DND-41 (cell line): ENCODE results near the gene KMT2B.
"Not testable (repeated sequence)": the region's sequence is repeated elsewhere in the genome, so short reads cannot be mapped to it uniquely, and the experiment has no call there.

Experiments used
- ATAC-seq: fragments of 200-7000 bp; cut with Tn5 transposase; 3 replicates; pipeline ENCODE4 v1.9.1; 2021; ENCODE audit warnings: low read depth; ENCODE audit not compliant: insufficient read depth
- DNase-seq: peaks from one replicate; pipeline ENCODE4 v3.0.0-alpha.2; 2020
- H2AFZ ChIP-seq: 2 replicates; pipeline ENCODE4 v1.6.0; 2012; ENCODE audit warnings: low read depth, low read length
- H3K27ac ChIP-seq: 2 replicates; pipeline ENCODE4 v1.5.1; 2012; ENCODE audit warnings: low read length, inconsistent platforms
- H3K27me3 ChIP-seq: fragments of 200-600 bp; sonication (generic); 2 replicates; pipeline ENCODE4 v1.6.0; 2012; ENCODE audit warnings: low read length, mild to moderate bottlenecking, inconsistent platforms; ENCODE audit not compliant: insufficient read depth, poor library complexity
- H3K36me3 ChIP-seq: 2 replicates; pipeline ENCODE4 v1.5.1; 2012; ENCODE audit warnings: low read length, inconsistent platforms; ENCODE audit not compliant: insufficient read depth
- H3K4me1 ChIP-seq: 2 replicates; pipeline ENCODE4 v1.5.1; 2012; ENCODE audit warnings: mild to moderate bottlenecking, low read length; ENCODE audit not compliant: insufficient read depth
- H3K4me2 ChIP-seq: 2 replicates; pipeline ENCODE4 v1.6.0; 2012; ENCODE audit warnings: mild to moderate bottlenecking, moderate library complexity, low read length, inconsistent platforms; ENCODE audit not compliant: insufficient read depth
- H3K4me3 ChIP-seq, 2 experiments: fragments of 200-600 bp in 1 of 2; shearing (Covaris generic) in 1 of 2; 2 replicates each; pipeline ENCODE4 v1.5.1; 2012 to 2016; ENCODE audit warnings: inconsistent platforms in 2 of 2, low read length in 2 of 2, mild to moderate bottlenecking in 2 of 2, low read depth in 1 of 2, moderate library complexity in 1 of 2
- H3K79me2 ChIP-seq: 2 replicates; pipeline ENCODE4 v1.6.0; 2012; ENCODE audit warnings: low read length, inconsistent platforms; ENCODE audit not compliant: insufficient read depth
- H3K9ac ChIP-seq: 2 replicates; pipeline ENCODE4 v1.6.0; 2012; ENCODE audit warnings: low read depth, mild to moderate bottlenecking, inconsistent platforms, low read length, moderate library complexity
- H3K9me3 ChIP-seq: 2 replicates; pipeline ENCODE4 v1.5.1; 2012; ENCODE audit warnings: low read length, moderate library complexity, mild to moderate bottlenecking, inconsistent platforms; ENCODE audit not compliant: insufficient read depth, severe bottlenecking
- H4K20me1 ChIP-seq: 2 replicates; pipeline ENCODE4 v1.6.0; 2012; ENCODE audit warnings: low read length; ENCODE audit not compliant: insufficient read depth
- CTCF ChIP-seq: IDR thresholded peaks from 2 replicates; pipeline ENCODE4 v1.5.1; 2012; ENCODE audit warnings: borderline replicate concordance, low read length, moderate library complexity, mild to moderate bottlenecking; ENCODE audit not compliant: poor library complexity, severe bottlenecking; ENCODE audit errors: extremely low read depth
- EZH2 ChIP-seq: IDR thresholded peaks from 3 replicates; pipeline ENCODE4 v1.6.1; 2012; ENCODE audit warnings: borderline replicate concordance, low read depth, mild to moderate bottlenecking, moderate library complexity, low read length, inconsistent platforms; ENCODE audit not compliant: severe bottlenecking

The KMT2B gene

GRCh38 chr19:35768082-35768421 lies 50.2 kb downstream of the KMT2B start:
- Histone ChIP-seq H3K9ac (no peak overlapping the region), H3K9me3 (no peaks in the 10 kb centered on the region), H3K36me3 (peaks cover 51% of the 10 kb centered on the region), H3K4me3 (no peak overlapping the region), H2AFZ (no peak overlapping the region), H3K27ac (no peak overlapping the region), H4K20me1 (peaks cover 13% of the 10 kb centered on the region), H3K4me1 (no peaks in the 10 kb centered on the region), H3K4me2 (no peak overlapping the region), H3K27me3 (no peaks in the 10 kb centered on the region), H3K79me2 (no peaks in the 10 kb centered on the region)
- DNase-seq = no peak
- no peak for ATAC-seq
- TF ChIP-seq CTCF = no peak
- no peak for TF ChIP-seq EZH2

- H3K9me3 ChIP-seq, H3K9ac ChIP-seq, ATAC-seq, H3K4me2 ChIP-seq, H2AFZ ChIP-seq, H3K4me3 ChIP-seq, H3K27me3 ChIP-seq, DNase-seq, H3K27ac ChIP-seq: not testable (repeated sequence)
- Histone ChIP-seq H3K4me1 (peaks cover 21% of the 10 kb centered on the region), H3K36me3 (peaks cover 21% of the 10 kb centered on the region), H4K20me1 (peaks cover 18% of the 10 kb centered on the region), H3K79me2 (peaks cover 18% of the 10 kb centered on the region)
Measured at GRCh38 chr19:35772362-35772761, 54.6 kb downstream of the KMT2B start.

GRCh38 chr19:35773020-35773806 lies 55.4 kb downstream of the KMT2B start:
- no peak for DNase-seq
- ATAC-seq = no peak
- TF ChIP-seq CTCF = no peak
- no peak for TF ChIP-seq EZH2
- Histone ChIP-seq H3K27ac (no peak overlapping the region), H3K79me2 (peaks cover 26% of the 10 kb centered on the region), H2AFZ (no peak overlapping the region), H3K4me2 (no peak overlapping the region), H3K9ac (no peak overlapping the region), H3K27me3 (no peaks in the 10 kb centered on the region), H3K4me3 (no peak overlapping the region), H3K4me1 (peaks cover 28% of the 10 kb centered on the region), H3K36me3 (peaks cover 21% of the 10 kb centered on the region), H4K20me1 (peaks cover 24% of the 10 kb centered on the region; the same call in 1 of the 2 replicates), H3K9me3 (no peaks in the 10 kb centered on the region)

- Histone ChIP-seq H2AFZ (peak overlapping the region; percentile 79), H4K20me1 (peaks cover 26% of the 10 kb centered on the region; the same call in 1 of the 2 replicates), H3K27me3 (no peaks in the 10 kb centered on the region), H3K4me3 (peak overlapping the region in 1 of 2 experiments; percentile 48; a peak in 2 of 4 replicates), H3K79me2 (peaks cover 34% of the 10 kb centered on the region), H3K9ac (peak overlapping the region; percentile 33; the same call in 1 of the 2 replicates), H3K9me3 (no peaks in the 10 kb centered on the region), H3K4me2 (peak overlapping the region; percentile 65), H3K27ac (peak overlapping the region; percentile 45; the same call in 1 of the 2 replicates), H3K4me1 (peaks cover 29% of the 10 kb centered on the region), H3K36me3 (peaks cover 24% of the 10 kb centered on the region)
- DNase-seq (no peak), ATAC-seq (no peak)
- TF ChIP-seq CTCF (no peak), EZH2 (no peak)
Measured at GRCh38 chr19:35774274-35775045, 56.7 kb downstream of the KMT2B start.
